CD1c-positive myeloid dendritic cell (primary cell): ENCODE measurements around the gene FCRL6.

Experiments
- DNase-seq: peaks from one replicate; pipeline ENCODE4 v3.0.0-alpha.2; 2016; ENCODE audit errors: extremely low spot score

Gene FCRL6, protein sequence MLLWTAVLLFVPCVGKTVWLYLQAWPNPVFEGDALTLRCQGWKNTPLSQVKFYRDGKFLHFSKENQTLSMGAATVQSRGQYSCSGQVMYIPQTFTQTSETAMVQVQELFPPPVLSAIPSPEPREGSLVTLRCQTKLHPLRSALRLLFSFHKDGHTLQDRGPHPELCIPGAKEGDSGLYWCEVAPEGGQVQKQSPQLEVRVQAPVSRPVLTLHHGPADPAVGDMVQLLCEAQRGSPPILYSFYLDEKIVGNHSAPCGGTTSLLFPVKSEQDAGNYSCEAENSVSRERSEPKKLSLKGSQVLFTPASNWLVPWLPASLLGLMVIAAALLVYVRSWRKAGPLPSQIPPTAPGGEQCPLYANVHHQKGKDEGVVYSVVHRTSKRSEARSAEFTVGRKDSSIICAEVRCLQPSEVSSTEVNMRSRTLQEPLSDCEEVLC

GRCh38 chr1:159802111-159802510 lies at the start of gene FCRL6:
FCRL6 (plus strand) TSS chr1:159802360; CDS start chr1:159802425, 65 bp downstream.
- DNase-seq, result peak; percentile 74

DNA sequence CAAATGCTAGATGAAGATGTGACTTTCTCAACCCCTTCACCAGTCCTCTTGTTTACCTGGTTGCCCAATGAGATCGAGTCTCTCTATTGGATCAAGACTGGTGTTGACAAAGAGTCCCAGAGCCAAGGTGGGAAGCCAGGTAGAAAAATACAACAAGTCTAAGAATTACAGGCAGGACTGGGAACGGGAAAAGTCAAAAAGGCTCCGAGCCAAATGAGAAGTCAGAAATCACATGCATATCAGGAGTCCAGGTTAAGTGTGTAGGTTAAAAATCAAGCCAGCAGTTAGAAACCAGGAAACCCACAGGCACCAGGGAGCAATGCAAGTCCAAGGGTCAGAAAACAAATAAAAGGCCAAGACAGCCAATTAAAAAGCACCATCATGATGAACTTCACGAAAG lies 48.8 kb upstream of the FCRL6 start:
- DNase-seq, result no peak

DNA sequence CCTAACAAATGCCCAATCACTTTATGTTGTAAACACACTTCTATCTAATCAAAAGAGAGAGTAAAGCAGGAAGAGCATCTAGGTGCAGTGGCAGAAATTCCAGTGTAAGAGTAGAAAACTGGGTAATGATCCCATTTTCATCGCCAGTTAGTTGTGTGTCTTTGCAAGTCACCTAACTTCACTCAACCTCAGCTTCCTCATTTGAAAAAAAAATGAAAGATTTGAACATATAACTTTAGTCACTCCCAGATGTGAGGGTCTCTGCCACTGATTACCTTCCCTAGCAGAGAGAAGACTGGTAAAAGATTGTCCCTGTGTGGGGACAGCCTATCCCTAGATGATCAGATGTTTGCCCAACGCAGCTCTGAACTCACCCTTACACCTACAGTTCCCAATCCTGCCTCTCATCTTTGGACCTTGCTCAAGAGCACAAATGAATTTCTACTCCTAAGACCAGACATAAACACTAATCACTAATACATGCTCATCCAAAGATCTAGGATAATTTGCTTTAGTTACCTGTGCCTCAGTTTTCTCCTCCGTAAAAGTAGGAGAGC lies 46.6 kb upstream of the FCRL6 start:
- no peak for DNase-seq

DNA sequence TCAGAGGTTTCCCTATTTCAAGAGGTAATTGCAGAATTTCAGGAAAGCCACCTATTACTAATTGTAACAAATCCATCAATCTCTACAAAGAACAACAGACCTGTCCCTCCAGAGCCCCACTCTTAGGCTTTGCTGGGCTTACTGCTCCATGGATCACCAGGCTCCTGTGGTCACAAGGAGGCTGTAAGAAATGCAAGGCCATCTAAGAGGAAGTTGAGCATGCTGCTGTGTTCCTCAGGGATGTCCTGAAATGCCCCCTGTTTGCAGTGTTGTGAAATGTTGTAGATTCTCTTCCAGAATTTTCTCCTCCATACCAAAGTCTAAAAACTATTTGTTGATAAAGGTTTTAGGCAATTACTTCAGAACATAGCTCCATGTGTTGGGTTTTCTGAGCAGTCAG lies 45.8 kb upstream of the FCRL6 start:
- DNase-seq, result peak; percentile 30

DNA sequence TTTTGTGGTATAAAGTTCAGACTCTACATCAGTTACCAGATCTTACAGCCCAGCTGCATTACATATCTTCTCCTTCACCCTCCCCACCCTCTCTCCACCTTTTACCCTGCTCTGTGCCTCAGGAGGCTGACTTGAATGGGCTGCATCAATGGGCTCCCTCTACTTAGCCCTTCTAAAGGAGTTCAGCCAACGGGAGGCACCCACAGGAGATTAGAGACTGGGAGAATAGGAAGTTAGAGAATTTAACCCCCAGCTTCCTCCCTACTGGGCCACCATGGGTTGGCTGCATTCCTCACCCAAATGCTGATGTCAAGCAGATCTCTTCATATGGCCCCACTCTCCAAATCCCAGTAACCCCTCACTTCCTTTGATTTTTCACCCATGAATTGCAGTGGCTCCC lies 38.5 kb upstream of the FCRL6 start:
- DNase-seq, result no peak

DNA sequence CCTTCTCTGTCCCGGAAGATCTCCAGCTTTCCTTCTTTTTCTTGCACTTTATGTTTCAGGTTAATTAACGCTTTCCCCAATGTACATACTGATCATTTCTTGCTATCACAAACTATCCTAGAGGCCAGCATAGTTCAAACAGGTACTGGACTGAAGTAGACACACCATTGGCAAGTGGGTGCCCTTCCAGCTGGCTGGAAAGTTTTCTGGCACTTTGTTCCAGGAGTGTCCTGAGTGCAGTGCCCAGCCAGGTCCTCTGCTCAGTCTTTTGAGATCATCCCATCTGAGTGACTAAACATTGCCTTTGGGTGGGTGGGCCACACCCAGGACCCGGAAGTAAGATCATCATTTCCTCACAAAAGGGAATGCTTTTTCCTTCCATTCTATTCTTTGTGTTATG lies 36.4 kb upstream of the FCRL6 start:
- DNase-seq, result no peak

DNA sequence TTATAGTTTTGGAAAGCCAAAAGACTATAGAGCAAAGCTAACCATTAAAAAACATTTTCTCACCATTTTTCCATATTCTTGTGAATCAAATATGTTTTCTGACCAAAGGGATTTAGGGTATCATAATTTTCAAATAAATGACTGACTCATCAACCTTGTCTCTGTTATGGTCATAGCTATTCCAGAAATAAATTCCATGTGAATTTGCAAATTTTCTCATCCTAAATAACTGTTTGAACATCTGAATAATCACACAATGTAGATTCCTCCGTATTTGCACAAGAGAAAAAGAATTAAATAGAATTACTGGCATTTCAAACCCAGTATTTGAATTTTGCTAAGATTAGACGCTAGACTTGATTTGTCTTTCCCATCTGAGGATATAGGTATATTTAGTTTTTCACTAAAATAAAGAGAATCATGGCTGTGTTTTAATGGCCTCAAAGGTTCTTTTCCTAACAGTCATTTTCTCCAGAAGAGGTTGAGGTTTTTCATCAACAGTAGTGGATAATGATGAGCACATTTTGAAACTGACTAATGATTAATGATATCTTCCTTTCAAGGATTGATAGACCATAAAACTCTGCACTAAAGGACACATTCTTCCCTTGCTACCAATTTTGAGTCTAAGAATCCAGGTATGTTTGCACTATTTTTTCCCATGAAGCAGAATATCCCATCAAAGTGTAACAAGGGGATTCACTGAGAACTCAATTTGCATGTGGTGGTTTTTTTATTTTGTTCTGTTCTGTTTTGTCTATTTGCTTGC lies 30.8 kb upstream of the FCRL6 start:
- no peak for DNase-seq

DNA sequence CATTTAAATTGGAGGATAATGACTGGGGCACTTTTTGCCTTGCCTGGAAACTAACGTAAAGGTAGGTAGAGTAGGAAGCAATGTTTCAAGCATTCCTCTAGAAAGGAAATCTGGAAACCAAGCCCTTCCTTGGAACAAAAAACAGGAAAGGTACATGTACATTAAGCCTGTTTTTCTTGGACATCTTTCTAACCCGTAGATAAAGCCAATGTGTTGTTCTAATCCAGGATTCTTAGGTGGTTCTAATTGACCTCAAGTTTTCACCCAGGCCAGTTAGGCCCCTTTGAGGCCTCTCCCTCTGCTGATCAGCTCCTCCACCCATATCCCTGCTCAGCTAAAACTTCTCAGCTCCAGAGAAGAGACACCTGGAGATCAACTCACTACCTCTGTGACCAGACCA lies 27.7 kb upstream of the FCRL6 start:
- no peak for DNase-seq

DNA sequence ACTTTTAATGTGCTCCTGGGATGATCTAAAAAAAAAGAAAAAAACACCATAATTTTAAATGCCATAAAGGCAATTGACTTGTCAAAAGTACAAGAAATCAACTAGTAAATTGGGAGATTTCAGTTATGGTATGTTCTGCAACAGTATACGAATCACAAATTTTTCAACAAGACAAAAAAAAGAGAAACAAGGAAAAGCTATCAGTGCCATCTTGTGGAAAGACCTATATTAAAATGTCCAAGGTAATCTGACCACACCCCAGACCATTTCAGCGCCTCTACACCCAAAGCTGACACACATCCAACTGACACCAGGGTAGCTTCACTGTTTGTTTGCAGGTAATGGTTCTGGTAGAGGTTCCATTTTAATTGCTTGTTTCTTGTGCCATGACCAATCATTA lies 26.4 kb upstream of the FCRL6 start:
- DNase-seq, result no peak

DNA sequence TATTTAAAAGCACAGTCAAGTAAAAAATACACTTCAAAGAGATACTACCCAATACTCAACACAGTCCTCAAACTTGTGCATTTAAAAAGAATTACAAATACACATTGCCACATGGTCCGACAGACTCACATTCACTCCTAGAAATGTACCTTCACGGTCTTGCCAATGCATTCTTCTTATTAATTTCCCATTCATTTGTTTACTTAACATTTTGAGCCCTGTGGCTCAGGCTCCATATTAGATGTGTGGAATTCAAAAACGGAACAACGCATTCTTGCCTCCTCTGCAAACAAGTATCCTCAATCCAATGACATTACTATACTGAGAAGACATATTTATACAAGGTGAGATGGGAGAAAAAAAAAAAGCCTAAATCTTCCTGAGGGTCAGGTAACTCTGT lies 23.9 kb upstream of the FCRL6 start:
- no peak for DNase-seq

DNA sequence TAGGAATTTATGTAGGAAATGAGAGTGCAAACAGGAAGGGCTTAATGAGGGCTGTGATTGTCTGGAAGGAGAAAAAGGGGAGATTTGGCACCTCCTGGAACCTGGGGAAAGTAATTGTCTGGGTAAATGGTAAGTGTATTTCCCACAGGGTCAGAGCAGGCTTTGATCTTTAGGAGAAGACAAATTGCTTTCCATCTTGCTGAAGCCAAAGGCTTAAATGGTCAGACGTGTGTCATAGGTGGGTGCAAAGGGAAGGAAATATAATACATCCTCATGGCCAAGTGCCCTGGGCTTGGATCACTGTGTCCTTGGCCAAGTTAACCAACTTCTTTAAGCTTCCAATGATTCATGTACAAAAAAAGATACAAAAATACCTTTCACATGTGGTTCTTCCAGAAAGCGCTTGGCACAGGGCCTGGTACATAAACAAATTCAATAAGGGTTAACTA lies 22.7 kb upstream of the FCRL6 start:
- no peak for DNase-seq

- peak; percentile 99 for DNase-seq
Measured at GRCh38 chr1:159780583-159781582, 21.3 kb upstream of the FCRL6 start, which contains the start of gene DUSP23. DUSP23 (plus strand) TSS chr1:159780962; CDS start chr1:159781101, 139 bp downstream.

GRCh38 chr1:159781992-159782391 lies 20.2 kb upstream of the FCRL6 start:
- no peak for DNase-seq

DNA sequence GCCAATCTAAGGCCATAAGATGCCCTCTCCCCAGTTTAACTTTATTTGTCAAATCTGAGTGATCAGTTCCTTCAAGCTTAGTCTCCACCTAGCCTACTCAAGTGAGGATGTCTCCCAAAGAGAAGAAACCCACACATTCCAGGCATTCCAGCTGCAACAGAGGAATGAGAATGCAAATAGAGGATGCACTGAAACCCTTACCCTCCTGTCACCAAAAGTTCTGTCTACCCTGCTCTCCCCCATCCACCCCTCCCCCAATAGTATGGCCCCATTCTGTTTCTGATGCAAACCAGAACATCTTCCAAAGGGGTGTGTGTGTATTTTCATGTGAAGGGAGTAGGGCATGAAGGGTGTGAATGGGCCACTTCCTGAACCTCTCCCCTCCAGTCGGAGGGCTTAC lies 18.4 kb upstream of the FCRL6 start:
- DNase-seq, result no peak

DNA sequence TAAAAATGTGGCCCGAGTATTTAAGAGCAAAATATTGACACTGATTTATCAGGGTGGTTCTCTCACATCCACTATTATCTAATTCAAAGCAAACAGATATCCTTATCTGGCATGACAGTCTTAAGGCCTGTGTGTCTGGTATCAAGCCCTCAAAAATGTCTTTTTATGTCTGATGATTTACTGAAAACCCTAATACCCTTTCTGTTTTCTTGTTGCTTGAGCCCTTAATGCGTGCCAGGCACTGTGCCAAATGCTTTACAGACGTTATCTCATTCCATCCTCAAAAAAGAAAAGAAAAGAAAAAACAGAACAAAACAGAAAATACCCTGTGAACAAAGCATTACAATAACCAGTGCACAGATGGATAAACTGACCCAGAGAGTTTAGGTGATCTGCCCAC lies 15.7 kb upstream of the FCRL6 start:
- DNase-seq, result no peak

DNA sequence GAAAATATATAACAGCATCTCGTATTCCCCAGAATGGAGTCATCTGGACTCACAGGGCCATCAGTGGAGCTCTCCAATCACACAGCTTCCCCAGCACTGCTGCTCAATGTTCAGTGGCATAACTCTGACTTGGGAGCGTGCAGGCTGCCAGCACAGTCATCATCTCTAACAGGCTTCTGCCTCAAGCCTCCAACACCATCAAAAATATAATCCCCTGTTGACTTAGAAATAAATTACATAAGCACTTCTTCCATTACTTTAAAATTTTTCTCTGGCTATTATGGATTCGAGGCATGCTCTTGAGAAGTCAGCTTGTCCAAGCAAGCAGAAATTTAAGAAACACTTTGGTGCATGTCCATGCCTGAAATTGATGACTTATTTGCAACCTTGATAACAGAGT lies 15.2 kb upstream of the FCRL6 start:
- no peak for DNase-seq

GRCh38 chr1:159790237-159790917 lies 11.8 kb upstream of the FCRL6 start:
- DNase-seq, result peak; percentile 31

DNA sequence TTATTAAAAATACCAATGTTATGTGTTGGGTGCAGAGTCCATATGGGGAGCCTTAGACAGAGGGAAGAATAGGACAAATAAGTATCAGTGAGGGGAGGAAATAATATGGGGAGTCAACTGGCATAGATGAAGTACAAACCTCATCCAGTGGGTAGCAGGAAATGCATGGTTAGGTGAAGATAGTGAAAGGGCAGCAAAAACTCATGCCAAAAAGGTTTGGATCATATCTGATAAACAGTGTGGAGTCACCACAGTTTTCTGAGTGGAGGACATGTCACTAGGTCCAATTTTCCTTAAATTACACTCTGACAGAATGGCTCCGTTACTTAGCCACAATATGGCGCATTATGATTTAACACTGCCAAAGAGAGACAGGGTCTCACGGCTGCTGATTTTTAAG lies 11.1 kb upstream of the FCRL6 start:
- DNase-seq, result no peak

DNA sequence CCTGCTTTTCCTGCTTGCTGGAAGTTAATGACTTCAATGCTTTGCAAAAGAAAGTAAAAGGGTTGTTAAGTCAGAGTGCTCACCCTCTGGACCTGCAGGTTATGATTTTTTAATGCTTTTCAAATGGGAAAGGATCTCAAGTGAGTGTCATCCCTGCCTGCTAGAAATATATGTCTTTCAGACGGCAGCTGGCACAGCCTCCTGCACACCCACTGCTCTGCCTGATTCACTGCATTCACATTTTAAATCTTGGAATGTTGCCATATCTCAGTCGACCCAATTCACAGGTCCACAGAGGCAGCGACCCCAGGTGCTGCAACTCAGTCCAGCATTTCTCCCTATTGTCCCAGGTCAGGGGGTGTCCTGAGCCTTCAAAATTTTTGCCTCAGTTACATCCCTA lies 10.7 kb upstream of the FCRL6 start:
- no peak for DNase-seq

DNA sequence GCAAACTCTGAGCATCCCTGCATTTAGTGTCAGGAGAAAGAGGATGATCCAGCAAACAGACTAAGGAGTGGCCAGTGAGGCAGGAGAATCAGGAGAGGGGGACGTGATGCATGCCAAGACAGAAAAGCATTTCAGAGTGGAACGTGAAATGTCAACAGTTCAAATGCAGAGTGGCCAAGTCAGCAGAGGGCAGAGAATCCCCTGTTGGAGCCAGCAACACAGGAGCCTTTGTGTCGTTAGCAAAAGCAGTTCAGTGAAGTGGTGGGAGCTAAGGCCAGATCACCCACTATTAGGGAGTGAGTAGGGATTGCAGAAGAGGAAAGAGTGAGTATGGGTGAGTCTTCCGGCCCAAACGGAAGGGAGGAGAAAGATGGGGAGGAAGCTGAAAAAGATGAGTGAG lies 6.6 kb upstream of the FCRL6 start:
- no peak for DNase-seq

DNA sequence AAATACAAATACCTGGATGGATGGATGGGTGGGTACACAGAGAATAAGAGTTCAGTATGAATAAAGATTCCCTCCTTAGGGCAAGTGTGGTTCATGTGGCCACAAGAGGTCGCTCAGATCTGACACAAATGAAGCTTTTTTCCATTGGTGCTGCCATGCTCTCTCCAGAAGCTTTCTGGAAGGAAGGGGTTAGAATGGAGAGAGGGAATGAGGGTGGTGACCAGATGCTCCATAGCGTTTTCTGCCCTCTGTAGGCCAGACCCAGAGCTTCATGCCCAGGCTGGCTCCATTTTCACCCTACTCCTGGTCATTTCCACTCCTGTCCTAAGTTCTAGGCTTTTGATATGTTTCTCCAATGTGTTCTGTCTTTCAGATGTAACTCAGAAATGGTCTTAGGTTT lies 3.3 kb upstream of the FCRL6 start:
- DNase-seq, result peak; percentile 76
